ENCODE data around the gene INVS. TPM values are rescaled to one million over a fixed set of nuclear protein-coding genes. Genes with fewer than 3 reads are reported as not detected.

The INVS gene
- total and polyA plus RNA-seq, 2 of the 4 experiments (the other 2 are of a cell fraction), result 9.2 to 33.5 TPM

- no peak for DNase-seq
- dilution Hi-C loops (cut with HindIII; ENCODE audit: low sequenced_read_pairs, unreplicated experiment), result no loop called here
Measured at GRCh38 chr9:100131216-100131615, 32.2 kb downstream of the INVS start.

More at GRCh38 chr9:100131216-100131615, 32.2 kb downstream of the INVS start:
- no CpG with 5 or more reads among the region's 1 CpG for WGBS, 2 experiments (ENCODE audit: extremely low coverage in 2 of 2, insufficient read length in 1 of 2)
- BruUV-seq (replicated peaks), result no TSS peak
- CTCF ChIA-PET, result interaction anchor here (1.0 kb wide), 1 partner anchor 20 kb away, joined by 3 read pairs; no protein-coding TSS in a partner anchor
- no peak overlapping the region for H2AK9ac ChIP-seq (replicated peaks; ENCODE audit: low read depth, low read length, poor library complexity)
- H3K23ac ChIP-seq (ENCODE audit: low read depth, low read length), result no peak overlapping the region
- intact Hi-C loops (cut with micrococcal nuclease), result loop anchor here (10.0 kb wide), 1 partner anchor 46 kb away; no protein-coding TSS in a partner anchor
- POLR2A ChIA-PET (ENCODE audit: unreplicated experiment), result no interaction called here
- no peaks in the 10 kb centered on the region for H3K9me3 ChIP-seq (ENCODE audit: control insufficient read depth, insufficient read depth, low read length)
- no peak overlapping the region for H3K9ac ChIP-seq (ENCODE audit: low read depth, low read length)
- H2BK20ac ChIP-seq (ENCODE audit: low read depth, low read length), result no peak overlapping the region
- H3K14ac ChIP-seq (replicated peaks; ENCODE audit: low read depth, low read length), result no peak overlapping the region
- no peak overlapping the region for H2BK5ac ChIP-seq (ENCODE audit: low read depth, low read length, poor library complexity, severe bottlenecking)
- 0 out of 4 replicates have a peak, but pooled peaks cover 0 to 8% of the 10 kb centered on the region in 2 experiments for H3K79me1 ChIP-seq (ENCODE audit: low read depth in 1 of 2, low read length in 2 of 2)
- H2AK5ac ChIP-seq (ENCODE audit: low read depth, low read length), result no peak overlapping the region
- H4K8ac ChIP-seq (ENCODE audit: low read depth in 2 of 2, low read length in 2 of 2), result no peak overlapping the region
- H2BK15ac ChIP-seq (ENCODE audit: low read depth, low read length), result no peak overlapping the region
- ATAC-seq (ENCODE audit: low read depth), result no peak
- H3K18ac ChIP-seq (ENCODE audit: low read depth, low read length), result no peak overlapping the region
- no peak overlapping the region for H4K91ac ChIP-seq (ENCODE audit: insufficient read depth, low read depth, low read length)
- H4K5ac ChIP-seq (ENCODE audit: low read depth, low read length), result no peak overlapping the region
- H3K4ac ChIP-seq (ENCODE audit: low read depth, low read length), result no peak overlapping the region
- in situ Hi-C loops (cut with MboI; ENCODE audit: low sequenced_read_pairs), result no loop called here
- H2AFZ ChIP-seq (replicated peaks; ENCODE audit: low read length, poor library complexity), result no peak overlapping the region
- H4K20me1 ChIP-seq (ENCODE audit: insufficient read depth, low read length), result no peaks in the 10 kb centered on the region
- peaks cover 3% of the 10 kb centered on the region; the same call in 1 of the 2 replicates for H3K4me1 ChIP-seq (ENCODE audit: control insufficient read depth, insufficient read depth, low read length)
- peaks cover 3% of the 10 kb centered on the region; the same call in 1 of the 2 replicates for H3K36me3 ChIP-seq (ENCODE audit: control insufficient read depth, insufficient read depth, low read length)
- H3K27ac ChIP-seq (ENCODE audit: insufficient read depth, low read length), result no peak overlapping the region
- no peak for TF ChIP-seq MXI1 (IDR thresholded peaks at IDR 0.05; ENCODE audit: borderline replicate concordance, low read depth, low read length)
- TF ChIP-seq RAD21 (IDR thresholded peaks at IDR 0.05; ENCODE audit: low read length), result no peak
- TF ChIP-seq, protein P1, sequence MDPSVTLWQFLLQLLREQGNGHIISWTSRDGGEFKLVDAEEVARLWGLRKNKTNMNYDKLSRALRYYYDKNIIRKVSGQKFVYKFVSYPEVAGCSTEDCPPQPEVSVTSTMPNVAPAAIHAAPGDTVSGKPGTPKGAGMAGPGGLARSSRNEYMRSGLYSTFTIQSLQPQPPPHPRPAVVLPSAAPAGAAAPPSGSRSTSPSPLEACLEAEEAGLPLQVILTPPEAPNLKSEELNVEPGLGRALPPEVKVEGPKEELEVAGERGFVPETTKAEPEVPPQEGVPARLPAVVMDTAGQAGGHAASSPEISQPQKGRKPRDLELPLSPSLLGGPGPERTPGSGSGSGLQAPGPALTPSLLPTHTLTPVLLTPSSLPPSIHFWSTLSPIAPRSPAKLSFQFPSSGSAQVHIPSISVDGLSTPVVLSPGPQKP (IDR thresholded peaks at IDR 0.05; ENCODE audit: borderline replicate concordance, low read depth, low read length), result no peak
- no peak for TF ChIP-seq SMC3 (IDR thresholded peaks at IDR 0.05; ENCODE audit: low read depth, low read length)
- TF ChIP-seq FOS (IDR thresholded peaks at IDR 0.05; ENCODE audit: low read depth, low read length), result no peak
- TF ChIP-seq RFX5 (IDR thresholded peaks at IDR 0.05; ENCODE audit: low read depth, low read length), result no peak
- TF ChIP-seq POLR2A (IDR thresholded peaks at IDR 0.05; ENCODE audit: low read depth, low read length), result no peak
- no peak for TF ChIP-seq MAZ (IDR thresholded peaks at IDR 0.05; ENCODE audit: borderline replicate concordance, low read depth, low read length)
- no peak for TF ChIP-seq BHLHE40 (IDR thresholded peaks at IDR 0.05; ENCODE audit: low read depth, low read length)
- no peak for TF ChIP-seq CHD1 (IDR thresholded peaks at IDR 0.05; ENCODE audit: low read depth, low read length)
- no peak for TF ChIP-seq CEBPB (IDR thresholded peaks at IDR 0.05; ENCODE audit: low read depth, low read length)
- TF ChIP-seq, protein P2, sequence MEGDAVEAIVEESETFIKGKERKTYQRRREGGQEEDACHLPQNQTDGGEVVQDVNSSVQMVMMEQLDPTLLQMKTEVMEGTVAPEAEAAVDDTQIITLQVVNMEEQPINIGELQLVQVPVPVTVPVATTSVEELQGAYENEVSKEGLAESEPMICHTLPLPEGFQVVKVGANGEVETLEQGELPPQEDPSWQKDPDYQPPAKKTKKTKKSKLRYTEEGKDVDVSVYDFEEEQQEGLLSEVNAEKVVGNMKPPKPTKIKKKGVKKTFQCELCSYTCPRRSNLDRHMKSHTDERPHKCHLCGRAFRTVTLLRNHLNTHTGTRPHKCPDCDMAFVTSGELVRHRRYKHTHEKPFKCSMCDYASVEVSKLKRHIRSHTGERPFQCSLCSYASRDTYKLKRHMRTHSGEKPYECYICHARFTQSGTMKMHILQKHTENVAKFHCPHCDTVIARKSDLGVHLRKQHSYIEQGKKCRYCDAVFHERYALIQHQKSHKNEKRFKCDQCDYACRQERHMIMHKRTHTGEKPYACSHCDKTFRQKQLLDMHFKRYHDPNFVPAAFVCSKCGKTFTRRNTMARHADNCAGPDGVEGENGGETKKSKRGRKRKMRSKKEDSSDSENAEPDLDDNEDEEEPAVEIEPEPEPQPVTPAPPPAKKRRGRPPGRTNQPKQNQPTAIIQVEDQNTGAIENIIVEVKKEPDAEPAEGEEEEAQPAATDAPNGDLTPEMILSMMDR (conservative IDR thresholded peaks at IDR 0.05; ENCODE audit: low read depth, low read length), result no peak
- no peak overlapping the region for H2BK120ac ChIP-seq (ENCODE audit: low read depth, low read length)
- H3K4me3 ChIP-seq (ENCODE audit: insufficient read depth, low read depth, low read length), result no peak overlapping the region
- H3K4me2 ChIP-seq (ENCODE audit: low read depth, low read length), result no peak overlapping the region
- H3K27me3 ChIP-seq (ENCODE audit: control insufficient read depth, insufficient read depth, low read length), result no peaks in the 10 kb centered on the region
- H3K56ac ChIP-seq (ENCODE audit: extremely low read depth, insufficient read depth, low read length), result no peak overlapping the region
- peaks cover 2% of the 10 kb centered on the region; the same call in 1 of the 2 replicates for H3K9me1 ChIP-seq (ENCODE audit: insufficient read depth, low read length)
